ENCODE data around the gene CADM2.

The CADM2 gene

DNA sequence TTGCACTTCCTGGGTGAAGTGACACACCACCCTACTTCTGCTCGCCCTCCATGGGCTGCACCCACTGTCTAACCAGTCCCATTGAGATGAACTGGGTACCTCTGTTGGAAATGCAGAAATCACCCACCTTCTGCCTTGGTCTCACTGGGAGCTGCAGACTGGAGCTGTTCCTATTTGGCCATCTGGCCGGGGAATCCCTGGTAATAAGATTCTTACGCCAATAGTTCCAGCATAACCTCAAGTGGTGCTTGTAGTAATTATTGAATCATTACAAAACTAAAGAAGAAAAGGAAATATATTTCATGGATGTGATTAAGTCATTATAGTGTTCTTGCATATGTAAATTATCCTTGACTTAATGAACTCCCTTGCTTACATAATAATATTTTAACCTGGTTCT, 841.9 kb downstream of the CADM2 start:
- DNase-seq (ENCODE audit: low read depth) = no peak

DNA sequence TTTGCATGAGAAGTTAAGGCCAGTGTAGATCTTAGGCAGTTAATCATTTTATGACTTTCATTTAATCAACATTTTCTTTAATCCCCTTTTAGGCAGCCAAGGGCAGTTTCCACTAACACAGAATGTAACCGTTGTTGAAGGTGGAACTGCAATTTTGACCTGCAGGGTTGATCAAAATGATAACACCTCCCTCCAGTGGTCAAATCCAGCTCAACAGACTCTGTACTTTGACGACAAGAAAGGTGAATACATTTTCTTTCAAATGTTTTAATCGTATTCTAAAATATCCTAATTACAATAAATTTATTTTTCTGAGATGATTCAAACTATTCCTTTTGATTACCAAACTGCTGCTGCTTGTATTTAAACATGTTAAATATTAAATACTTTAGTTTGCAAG, 843.2 kb downstream of the CADM2 start:
- DNase-seq (ENCODE audit: low read depth) = no peak

DNA sequence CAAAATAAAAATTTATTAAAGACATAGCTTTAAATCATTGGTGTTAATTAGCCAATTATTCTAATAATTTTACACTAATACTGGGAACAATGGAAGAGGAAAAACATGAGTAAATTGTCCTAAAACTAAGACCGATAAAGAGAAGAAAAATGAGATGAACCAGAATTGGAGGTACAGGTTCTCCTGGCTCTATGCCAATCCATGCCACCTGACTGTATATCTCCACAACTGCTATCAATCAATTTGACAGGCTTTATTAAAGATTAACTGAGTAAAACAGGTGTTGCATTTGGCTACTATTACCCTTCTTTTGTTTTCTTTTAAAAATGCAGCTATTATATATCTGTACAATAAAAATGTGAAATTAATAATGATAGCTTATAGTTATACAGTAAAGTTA, 850.0 kb downstream of the CADM2 start:
- DNase-seq (ENCODE audit: low read depth) = no peak

DNA sequence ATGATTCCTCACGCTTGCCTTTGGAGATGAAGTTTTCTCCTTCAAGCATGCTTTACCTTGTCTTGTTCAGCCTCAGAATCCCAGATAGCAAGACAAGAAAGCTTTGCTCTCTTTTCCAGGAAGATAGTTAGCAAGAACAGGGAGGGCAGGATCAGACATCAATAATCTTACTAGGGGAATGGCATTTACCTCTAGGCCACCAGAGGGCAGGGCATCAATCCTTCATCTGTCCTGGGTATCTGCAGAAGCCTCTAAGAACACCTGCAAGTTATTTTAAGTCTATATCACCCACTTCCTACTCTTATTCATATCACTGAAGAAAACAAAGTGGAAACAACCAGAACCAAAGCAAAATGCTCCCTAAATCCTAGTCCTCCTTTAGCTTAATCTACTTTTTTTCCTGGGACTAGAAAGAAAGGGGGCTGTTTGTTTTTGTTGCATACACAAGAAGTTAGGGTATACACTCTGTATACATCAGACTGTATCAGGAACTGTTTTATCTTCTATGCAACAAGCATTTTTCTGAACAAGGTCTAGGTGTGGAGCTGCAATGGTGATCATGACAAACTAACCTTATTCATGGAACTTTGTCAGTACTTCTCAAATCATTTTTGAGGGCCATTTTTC, 862.5 kb downstream of the CADM2 start:
- DNase-seq (ENCODE audit: low read depth) = no peak

DNA sequence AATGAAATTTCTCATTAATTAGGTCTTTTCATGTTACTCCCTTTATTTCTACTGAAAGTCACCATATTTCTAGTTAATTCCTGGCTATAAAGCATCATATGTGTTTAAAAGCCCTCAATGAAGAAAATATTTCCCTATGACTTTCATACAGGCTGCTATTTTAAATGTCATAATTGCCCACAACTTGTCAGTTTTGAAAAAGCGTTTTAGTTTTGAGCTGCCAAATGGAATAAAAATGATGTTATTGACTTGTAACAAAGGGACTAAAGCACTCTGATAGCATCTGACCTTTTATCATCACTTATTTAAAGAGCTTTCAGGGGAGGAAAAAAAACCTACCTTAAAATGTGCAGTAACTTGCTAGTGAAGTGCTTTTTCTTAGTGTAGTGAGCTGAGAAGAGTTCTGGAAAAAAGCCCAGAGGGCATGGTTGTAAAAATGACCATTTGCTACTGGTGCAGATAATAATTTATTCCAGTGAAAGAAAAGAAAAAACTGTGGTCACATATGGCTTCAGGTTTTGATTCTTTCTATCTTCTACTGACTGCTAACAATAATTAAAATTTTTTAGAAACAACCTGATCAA, 877.2 kb downstream of the CADM2 start:
- DNase-seq (ENCODE audit: low read depth) = no peak

DNA sequence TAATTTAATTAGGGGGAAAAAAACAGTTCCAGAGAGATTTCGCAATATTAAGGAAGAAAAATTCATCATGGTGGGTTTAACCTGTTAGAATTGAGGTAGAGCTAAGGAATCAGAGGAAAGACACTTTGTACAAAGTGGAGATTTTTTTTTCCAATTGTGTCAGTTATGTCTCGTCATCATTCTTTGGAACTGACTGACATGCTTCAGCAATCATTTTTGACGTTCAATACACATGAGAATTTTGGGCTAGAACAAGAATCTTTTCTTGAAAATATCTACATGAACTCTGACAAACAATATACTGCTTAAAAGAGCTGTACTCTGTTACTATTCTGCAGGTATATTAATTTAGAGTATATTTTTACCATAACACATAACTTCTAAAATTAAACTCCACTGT, 878.6 kb downstream of the CADM2 start:
- DNase-seq (ENCODE audit: low read depth) = no peak

DNA sequence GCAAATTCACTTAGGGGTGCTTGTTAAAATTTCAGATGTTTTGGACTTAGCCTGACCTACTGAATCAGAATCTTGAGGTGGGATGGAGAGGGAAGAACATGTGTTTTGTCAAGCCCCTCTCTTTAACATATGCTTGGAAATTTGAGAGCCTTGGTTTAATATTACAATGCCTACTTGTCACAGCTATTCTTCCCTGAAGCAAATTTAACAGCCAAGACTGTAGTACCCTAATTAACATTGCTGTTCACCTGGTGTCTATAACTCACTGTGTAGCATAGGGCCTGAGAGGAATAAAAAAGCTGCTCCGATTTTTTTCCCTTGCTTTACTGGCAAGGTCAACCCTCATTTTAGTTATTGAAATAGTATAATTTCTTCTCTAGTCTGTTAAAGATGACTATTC, 880.1 kb downstream of the CADM2 start:
- DNase-seq (ENCODE audit: low read depth) = no peak

DNA sequence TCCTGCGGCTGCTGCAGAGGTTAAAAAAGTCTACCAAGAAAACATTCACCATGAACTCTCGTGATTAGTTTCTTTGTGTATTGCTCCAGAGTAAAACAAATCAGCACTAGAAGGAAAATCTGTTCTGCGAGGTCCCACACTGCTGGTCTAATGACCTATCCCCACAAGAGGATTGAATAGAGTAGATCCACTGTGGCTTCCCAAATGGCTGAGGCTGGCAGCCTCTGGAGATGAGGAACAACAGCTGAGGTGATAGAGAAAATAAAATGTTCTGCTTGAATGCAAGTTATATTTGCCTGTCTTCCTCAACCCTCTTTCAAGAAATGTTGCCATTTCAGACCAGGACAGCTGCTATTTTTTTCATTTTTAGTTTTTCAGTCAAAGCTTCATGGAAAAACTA, 883.3 kb downstream of the CADM2 start:
- DNase-seq (ENCODE audit: low read depth) = no peak

DNA sequence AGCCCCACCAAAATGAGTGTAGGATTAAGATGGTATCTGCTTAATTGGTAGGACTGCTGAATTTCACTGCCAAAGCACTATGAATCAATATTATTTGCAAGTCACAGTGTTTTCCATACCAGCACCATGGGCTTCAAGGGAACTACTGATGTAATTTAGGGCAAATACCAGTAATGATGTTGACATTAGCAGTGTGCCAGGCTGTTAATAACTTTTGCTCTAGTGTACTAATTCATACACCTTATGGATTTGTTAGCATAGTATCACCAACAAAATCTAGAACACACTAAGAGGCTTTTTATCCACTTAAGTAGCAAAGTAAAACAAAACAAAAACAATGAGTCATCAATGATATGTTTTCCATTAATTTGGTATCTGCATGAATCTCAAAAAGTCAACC, 888.2 kb downstream of the CADM2 start:
- no peak for DNase-seq (ENCODE audit: low read depth)

DNA sequence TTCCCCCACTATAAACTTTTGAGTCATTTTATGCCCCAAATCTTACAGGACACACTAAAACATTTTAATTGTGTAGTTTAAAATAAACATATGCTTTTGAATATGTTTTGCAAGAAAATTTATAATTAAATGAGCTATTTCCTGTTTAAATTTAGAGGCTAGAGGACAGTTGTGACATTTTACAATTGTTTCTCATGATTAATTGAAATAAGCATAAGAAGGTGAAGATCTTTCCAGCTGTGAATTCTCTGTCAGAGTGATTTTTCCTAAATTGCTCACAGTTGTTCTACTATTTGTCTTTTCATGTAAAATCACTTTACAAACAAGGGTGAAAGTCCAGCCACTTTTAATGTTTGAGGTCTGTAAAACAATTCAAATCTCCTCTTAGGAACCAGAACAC, 892.3 kb downstream of the CADM2 start:
- DNase-seq (ENCODE audit: low read depth) = no peak

DNA sequence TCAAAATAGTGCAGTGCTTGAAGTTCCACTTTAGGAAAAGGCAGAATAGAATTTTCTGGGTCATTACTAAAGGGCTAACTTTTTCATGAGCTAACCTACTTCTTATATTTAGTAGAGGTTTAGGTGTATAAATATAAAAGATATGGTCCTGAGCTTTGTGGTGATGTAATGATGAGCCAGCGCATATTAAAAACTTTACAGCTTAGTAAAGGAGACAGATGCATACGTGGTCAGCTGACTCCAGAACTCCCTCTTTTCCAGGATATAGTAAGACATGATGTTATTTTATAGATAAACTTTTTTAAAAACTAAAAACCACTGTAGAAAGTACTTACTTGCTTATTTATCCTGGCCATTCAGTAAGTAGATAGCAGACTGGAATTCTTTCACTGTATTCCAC, 895.0 kb downstream of the CADM2 start:
- no peak for DNase-seq (ENCODE audit: low read depth)

DNA sequence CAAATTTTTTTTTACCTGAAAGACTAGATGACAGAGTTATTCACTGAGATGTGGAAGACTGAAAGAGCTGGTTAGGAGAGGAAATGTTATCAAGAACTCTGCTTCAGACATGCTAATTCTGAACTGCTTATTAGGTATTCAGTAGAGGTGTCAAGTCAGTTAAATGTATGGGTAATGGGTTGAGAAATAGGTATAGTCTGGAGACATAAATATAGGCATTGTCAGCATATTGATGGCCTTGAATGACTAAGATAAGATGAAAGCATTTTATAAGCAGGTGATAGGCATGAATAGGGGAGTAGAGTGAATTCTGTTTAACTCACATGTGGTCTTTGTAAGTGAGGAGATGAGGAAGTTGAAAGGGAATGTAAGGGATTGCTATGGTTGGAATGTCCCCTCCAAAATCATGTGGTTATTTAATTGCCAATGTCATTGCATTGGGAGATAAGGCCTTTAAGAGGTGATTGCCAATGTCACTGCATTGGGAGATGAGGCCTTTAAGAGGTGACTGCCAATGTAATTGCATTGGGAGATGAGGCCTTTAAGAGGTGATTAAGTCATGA, 904.2 kb downstream of the CADM2 start:
- no peak for DNase-seq (ENCODE audit: low read depth)

DNA sequence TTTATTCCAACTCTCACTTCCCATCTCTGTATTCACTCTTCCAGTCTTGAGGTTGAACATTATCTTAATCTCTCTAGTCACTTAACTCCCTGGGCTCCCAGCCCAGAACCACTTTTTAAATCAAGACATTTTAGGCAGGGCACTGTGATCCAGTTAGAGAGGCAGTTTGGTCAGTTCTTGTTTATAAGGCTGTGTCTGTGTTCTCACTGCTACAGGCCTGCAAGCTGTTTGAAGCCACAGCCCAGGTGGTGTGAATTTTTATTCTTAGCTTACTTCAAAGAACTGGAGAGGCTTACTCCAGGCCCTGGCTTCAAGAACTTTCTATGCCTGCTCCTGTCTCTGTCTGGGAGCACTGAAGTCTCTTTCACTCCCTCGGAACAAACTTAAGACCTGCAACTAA, 906.1 kb downstream of the CADM2 start:
- no peak for DNase-seq (ENCODE audit: low read depth)

DNA sequence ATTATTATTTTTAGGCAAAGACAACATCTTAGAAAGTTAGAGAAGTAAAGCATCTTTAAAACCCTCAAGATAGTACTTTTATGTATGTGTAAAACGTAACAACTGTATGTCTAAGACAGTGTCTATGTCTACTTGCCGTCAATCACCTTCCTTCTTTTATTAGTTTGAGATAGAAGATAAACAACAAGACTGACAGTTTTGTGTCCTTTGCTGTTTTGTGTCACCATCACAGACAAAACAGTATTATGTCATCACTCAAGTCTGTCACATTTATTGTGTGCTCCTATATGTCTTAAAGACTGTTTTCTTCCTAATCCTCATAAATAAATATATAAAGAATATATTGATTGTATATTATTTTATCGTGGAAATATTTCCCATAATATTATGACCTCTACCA, 908.3 kb downstream of the CADM2 start:
- DNase-seq (ENCODE audit: low read depth) = no peak

DNA sequence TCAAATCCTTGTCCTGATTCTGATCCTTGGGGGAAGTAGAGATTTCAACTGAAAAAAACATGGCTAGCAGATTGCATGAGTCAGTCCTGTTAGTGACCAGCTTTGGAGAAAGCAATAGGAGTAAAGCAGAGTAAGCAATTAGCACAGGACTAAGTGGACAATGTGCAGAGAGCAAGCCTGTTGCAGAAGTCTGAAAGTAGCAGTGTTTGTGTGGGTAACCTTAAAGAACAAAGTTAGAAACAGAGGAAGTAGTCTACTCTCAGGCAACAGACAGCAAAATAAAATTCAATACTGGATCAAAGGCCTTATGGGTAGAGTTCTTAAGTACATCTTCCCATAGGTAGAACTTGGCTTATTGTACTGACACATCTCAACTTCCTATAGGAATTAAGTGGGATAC, 916.8 kb downstream of the CADM2 start:
- no peak for DNase-seq (ENCODE audit: low read depth)

DNA sequence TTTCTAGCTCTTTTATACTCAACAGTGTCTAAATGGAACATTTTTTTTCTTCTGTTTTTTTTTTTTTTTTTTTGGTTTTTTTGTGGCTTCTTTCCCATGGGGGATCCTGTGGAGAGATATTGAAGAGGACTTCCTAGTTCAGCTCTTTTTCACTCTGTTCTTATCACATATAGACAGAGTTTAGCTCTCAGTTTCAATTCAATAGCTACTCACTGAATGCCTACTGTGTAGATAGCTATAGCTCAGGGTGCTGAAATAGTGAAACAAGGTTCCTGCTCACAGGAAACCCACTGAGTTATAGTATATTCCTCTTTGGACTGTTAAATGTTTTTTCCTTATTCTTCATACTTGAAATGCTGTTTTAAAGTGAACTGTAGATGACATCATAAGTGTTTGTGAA, 918.8 kb downstream of the CADM2 start:
- DNase-seq (ENCODE audit: low read depth) = no peak

DNA sequence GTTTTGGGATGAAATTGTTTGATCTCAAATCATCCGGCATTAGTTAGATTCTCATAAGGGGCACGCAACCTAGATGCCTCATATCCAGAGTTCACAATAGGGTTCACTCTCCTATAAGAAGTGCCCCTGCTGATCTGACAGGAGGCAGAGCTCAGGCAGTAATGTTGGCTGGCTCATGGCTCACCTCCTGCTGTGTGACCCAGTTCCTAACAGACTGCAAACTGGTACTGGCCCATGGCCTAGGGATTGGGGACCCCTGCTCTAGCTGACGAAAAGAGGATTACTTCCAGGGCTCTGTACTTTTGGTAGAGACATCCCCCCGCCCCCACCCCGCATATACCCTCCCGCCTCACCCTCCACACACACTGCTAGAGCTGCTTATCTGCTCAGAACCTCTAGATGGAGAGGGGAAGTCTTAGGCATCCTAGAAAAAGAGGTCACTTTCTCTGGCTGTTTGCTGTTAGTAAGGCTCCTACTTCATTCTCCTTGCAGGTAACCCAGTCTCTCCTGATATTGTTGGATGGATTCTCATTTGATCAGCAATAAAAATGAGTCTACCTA, 923.1 kb downstream of the CADM2 start:
- DNase-seq (ENCODE audit: low read depth) = no peak

DNA sequence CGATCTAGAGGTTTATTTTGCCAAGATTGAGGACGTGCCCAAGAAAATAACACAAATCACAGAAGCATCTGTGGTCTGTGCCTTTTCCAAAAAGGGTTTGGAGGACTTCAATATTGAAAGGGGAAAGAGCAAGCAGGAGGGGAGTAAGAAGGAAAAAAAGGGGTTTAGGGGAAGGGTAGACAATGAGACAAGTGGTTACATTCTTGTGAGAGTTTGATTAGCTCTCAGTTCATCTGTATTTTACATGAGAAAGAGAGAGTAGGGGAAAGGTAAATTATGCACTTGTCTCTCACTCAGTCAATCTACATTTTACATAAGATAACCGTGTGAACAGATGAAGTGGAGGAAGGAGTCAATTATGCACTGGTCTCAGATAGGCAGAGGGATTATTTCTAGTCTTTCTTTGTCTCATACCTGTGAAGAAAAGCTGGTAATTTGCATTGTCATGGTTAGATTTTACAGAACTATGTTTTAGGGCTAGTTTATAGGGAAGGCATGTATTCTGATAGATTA, 931.3 kb downstream of the CADM2 start:
- DNase-seq (ENCODE audit: low read depth) = no peak

DNA sequence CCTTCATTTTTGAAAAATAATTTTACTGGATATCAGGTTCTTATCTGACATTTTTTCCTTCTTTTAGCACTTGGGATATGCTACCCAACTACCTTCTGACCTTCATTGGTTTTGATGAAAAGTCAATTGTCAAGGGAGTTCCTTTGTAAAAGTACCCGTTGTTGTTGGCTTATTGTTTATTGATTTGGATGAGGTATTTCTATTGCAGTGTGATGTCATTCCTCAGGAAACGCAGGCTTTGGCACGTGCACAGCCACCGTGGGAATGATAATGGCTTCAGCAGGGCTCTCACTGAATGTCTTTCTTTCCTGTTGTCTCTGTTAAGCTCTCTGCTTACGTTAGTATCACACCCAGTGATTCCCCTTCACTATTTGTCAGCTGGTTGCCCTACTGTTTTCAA, 944.6 kb downstream of the CADM2 start:
- no peak for DNase-seq (ENCODE audit: low read depth)

DNA sequence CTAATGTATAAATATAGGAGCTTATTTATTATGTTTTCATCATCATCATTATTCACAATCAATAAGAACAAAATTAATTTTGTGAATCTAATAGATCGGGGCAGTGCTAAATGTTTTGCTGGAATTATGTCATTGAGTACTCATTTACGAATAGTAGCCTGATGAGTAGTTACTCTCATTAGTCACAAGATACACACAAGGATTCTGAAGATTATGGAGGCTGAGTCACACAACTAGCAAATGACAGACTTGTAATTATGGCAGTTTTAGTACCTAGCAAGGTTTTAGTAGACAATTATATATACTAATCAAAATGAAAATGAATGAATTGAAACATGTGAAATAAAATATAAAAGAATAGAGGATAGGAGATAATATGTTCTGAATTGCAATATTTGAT, 954.2 kb downstream of the CADM2 start:
- no peak for DNase-seq (ENCODE audit: low read depth)

DNA sequence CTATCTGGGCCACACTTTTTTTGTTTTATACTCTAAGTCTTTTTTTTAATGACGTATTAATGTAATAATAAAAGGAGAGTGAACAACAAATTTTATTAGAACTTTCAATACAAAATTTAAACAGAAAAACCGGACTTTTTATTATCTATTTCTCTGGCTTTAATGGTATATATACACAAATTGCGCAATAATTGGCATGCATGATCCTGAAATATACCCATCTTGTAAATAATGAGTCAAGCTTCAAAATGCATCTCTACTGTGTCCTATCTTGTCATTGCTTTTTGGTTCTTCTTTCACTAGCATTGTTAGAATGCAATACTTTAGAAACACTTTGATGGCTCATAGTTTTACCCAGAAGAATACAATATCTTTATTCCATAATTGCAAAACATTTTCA, 963.6 kb downstream of the CADM2 start:
- DNase-seq (ENCODE audit: low read depth) = no peak

DNA sequence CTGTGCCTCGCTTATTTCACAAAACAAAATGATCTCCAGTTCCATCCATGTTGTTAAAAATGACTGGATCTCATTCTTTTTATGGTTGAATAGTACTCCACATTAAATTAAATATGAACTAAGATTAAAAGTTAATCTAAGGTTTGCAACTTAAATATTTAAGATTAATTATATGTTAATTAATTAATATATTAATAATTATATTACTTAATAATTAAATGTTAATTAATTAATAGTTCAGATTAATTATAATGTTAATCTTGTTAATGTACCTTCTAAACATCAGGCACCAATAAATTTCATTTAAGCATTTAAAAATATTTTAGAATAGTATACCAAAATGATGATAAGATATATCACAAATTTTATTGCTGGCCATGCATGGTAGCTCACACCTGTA, 971.9 kb downstream of the CADM2 start:
- no peak for DNase-seq (ENCODE audit: low read depth)

DNA sequence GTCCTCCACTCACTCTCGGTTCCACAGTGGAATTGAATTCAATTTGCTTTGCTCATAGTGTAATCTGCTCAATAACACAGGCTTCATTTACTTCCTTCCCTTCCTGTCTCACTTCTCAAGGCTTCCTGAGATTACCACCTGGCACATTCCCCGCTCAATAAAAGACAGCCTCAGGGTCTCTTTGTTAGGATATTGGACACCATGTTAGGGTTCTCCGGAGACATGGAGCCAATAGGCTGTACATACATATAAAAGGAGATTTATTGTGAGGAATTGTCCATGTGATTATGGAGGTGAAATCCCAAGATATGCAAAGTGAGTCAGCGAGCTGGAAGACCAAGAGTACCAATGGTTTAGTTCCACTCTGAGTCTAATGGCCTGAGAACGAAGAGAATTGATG, 974.5 kb downstream of the CADM2 start:
- no peak for DNase-seq (ENCODE audit: low read depth)

DNA sequence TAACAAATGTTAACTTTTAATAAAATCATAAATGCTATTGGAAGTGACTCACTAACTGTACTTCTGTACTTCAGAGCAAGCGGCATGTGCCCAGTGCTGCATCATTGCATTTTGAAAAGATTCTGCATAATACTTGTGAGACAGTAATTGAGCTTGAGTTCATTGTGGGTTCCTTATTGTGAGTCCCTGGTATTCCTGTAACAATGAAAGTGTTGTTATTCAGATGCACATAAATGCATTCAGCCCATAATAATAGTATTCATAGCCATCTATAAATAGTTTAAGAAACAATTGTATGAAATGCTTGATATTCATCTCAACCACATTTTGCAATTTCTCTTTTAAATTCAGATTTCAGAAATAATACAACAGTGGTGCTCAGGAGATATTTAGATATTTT, 976.4 kb downstream of the CADM2 start:
- DNase-seq (ENCODE audit: low read depth) = no peak
